ENCODE data around the gene ORAI3.
A peak's percentile ranks its signal among the peaks of the same experiment; 100 is the strongest.

Gene ORAI3

GRCh38 chr16:30947859-30948666 lies 805 bp upstream of the ORAI3 start:
- Histone ChIP-seq H3K4me3 (ENCODE audit: low read depth in 1 of 2, low read length in 2 of 2) (peak overlapping the region; percentile 79 to 95), H3K4me1 (ENCODE audit: control insufficient read depth in 1 of 2, insufficient read depth in 2 of 2, low read length in 2 of 2) (peaks cover 23 to 26% of the 10 kb centered on the region in 2 donors), H3K27me3 (ENCODE audit: control insufficient read depth in 1 of 2, insufficient read depth in 2 of 2, low read length in 2 of 2) (no peaks in the 10 kb centered on the region), H3K9me3 (ENCODE audit: control insufficient read depth in 1 of 2, low read length in 2 of 2) (no peaks in the 10 kb centered on the region), H3K27ac (ENCODE audit: low read depth, low read length) (peak overlapping the region; percentile 56), H3K36me3 (ENCODE audit: control insufficient read depth in 1 of 2, insufficient read depth in 2 of 2, low read length in 2 of 2) (peaks cover 2 to 18% of the 10 kb centered on the region in 2 donors), H3K9ac (ENCODE audit: low read depth in 1 of 2, low read length in 2 of 2) (peak overlapping the region in 1 of 2 donors; percentile 92)

DNA sequence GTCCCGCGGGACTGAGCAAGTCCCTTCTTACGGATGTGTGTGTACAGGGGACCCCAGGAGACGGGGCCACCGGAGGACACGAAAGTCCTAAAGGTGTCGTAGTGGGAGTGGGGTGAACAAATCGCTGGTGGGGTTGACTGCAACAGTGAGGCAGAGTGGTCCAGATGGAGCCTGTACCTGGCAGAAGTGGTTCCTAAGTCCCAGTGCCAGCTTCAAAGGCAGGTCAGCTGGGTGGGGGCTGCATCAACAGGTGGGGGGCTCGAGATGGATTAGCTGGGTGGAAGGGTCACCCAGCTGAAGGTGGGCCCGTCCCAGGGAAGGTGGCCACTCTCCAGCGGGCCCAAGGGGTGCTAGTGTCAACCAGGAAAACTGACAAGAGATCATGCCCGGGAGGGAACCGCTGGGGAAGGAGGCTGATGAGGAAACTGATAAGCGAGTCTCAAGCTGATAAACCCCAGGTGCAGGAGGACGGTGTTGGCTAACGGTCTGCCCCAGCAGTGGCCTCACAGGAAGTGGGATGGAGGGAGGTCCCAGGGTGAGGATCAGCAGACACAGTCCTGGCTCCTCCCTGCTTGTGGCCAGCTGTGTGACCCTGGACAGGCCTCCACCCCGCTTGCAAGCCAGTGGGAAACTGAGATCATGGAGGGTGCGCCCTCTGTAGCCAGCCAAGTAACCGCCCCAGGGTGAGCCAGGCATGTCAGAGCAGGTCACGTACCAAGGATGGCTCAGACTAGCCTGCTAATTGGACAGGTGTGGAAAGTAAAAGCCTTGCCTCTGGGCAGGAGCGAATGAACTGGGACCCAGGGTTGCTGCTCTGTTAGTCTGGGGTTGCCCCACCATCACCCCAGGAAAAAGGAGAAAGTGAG lies 1.0 kb downstream of the ORAI3 start:
- Histone ChIP-seq H3K9me3 (ENCODE audit: control insufficient read depth in 1 of 2, low read length in 2 of 2) (no peaks in the 10 kb centered on the region), H3K27me3 (ENCODE audit: control insufficient read depth in 1 of 2, insufficient read depth in 2 of 2, low read length in 2 of 2) (no peaks in the 10 kb centered on the region), H3K27ac (ENCODE audit: low read depth, low read length) (peak overlapping the region; percentile 84), H3K4me3 (ENCODE audit: low read depth in 1 of 2, low read length in 2 of 2) (peak overlapping the region; percentile 79 to 95), H3K4me1 (ENCODE audit: control insufficient read depth in 1 of 2, insufficient read depth in 2 of 2, low read length in 2 of 2) (peaks cover 32 to 41% of the 10 kb centered on the region in 2 donors), H3K36me3 (ENCODE audit: control insufficient read depth in 1 of 2, insufficient read depth in 2 of 2, low read length in 2 of 2) (peaks cover 0 to 10% of the 10 kb centered on the region in 2 donors), H3K9ac (ENCODE audit: low read depth in 1 of 2, low read length in 2 of 2) (peak overlapping the region; percentile 76 to 92)

DNA sequence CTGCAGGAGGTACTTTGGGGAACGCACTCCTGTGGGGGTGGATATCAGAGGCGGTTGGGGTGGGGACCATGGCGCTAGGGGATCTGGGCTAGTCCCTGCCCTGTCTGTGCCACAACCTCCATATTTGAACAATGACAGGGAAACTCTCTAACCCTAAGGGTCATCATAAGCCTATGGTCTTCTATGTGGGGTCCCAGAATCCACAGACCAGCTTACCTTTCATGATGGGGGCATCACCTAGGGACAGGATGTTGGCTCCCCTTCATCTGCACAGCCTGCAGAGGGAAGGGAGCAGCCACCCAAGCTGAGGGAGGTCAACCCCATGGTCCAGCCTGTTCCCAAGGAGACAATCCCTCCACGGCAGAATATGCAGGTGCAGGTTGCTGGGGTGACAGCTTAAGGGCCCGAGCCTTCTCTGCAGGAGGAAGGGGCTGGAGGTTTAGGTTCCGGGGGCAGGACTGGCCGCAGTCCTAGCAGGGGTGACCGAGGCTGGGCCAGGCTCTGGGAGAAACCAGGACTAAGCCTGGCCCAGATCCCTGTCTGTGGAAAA lies 1.7 kb downstream of the ORAI3 start:
- Histone ChIP-seq H3K9me3 (ENCODE audit: control insufficient read depth in 1 of 2, low read length in 2 of 2) (no peaks in the 10 kb centered on the region), H3K4me3 (ENCODE audit: low read depth in 1 of 2, low read length in 2 of 2) (peak overlapping the region; percentile 79 to 95), H3K27me3 (ENCODE audit: control insufficient read depth in 1 of 2, insufficient read depth in 2 of 2, low read length in 2 of 2) (no peaks in the 10 kb centered on the region), H3K9ac (ENCODE audit: low read depth in 1 of 2, low read length in 2 of 2) (peak overlapping the region; percentile 76 to 92), H3K4me1 (ENCODE audit: control insufficient read depth in 1 of 2, insufficient read depth in 2 of 2, low read length in 2 of 2) (peaks cover 32 to 42% of the 10 kb centered on the region in 2 donors), H3K36me3 (ENCODE audit: control insufficient read depth in 1 of 2, insufficient read depth in 2 of 2, low read length in 2 of 2) (peaks cover 0 to 10% of the 10 kb centered on the region in 2 donors), H3K27ac (ENCODE audit: low read depth, low read length) (no peak overlapping the region)

DNA sequence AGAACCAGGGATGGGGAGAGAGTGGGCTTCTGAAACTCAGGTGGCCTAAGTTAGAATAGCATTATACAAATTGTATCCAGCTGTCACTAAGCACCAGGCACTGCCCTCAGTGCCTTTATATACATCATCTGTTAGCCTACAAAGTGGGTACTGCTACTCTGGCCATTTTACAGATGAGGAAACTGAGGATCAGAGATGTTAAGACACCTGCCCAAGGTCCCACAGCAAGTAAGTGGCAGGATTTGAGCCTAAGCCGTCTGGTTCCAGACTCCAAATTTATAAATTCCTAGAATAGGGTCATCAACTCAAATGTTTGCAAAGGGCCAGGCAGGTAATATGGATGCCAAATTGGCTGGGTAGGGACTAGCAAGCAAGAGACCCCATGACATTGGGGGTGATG lies 2.3 kb downstream of the ORAI3 start:
- Histone ChIP-seq H3K27me3 (ENCODE audit: control insufficient read depth in 1 of 2, insufficient read depth in 2 of 2, low read length in 2 of 2) (no peaks in the 10 kb centered on the region), H3K36me3 (ENCODE audit: control insufficient read depth in 1 of 2, insufficient read depth in 2 of 2, low read length in 2 of 2) (peaks cover 0 to 10% of the 10 kb centered on the region in 2 donors), H3K9ac (ENCODE audit: low read depth in 1 of 2, low read length in 2 of 2) (no peak overlapping the region), H3K9me3 (ENCODE audit: control insufficient read depth in 1 of 2, low read length in 2 of 2) (no peaks in the 10 kb centered on the region), H3K27ac (ENCODE audit: low read depth, low read length) (no peak overlapping the region), H3K4me1 (ENCODE audit: control insufficient read depth in 1 of 2, insufficient read depth in 2 of 2, low read length in 2 of 2) (peaks cover 32 to 42% of the 10 kb centered on the region in 2 donors), H3K4me3 (ENCODE audit: low read depth in 1 of 2, low read length in 2 of 2) (no peak overlapping the region)

DNA sequence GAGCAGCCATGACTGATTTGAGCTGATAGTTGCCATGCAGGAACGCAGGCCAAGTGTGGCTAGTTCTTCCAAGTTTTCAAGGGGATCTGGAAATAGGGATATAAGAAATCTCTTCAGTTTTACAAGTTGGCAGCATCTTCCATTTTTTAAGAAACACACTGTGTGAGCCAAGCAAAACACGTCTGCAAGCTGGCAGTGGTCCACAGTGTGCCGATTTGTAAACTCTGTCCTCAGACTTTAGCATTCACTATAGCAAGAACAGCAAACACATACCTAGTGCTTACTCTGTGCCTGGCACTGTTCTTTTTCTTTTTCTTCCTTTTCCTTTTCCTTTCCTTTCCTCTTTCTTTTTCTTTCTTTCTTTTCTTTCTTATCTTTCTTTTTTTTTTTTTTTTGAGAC lies 2.9 kb downstream of the ORAI3 start:
- peaks cover 0 to 7% of the 10 kb centered on the region in 2 donors for H3K36me3 ChIP-seq (ENCODE audit: control insufficient read depth in 1 of 2, insufficient read depth in 2 of 2, low read length in 2 of 2)
- H3K27me3 ChIP-seq (ENCODE audit: control insufficient read depth in 1 of 2, insufficient read depth in 2 of 2, low read length in 2 of 2): no peaks in the 10 kb centered on the region
- H3K9me3 ChIP-seq (ENCODE audit: control insufficient read depth in 1 of 2, low read length in 2 of 2): no peaks in the 10 kb centered on the region
- no peak overlapping the region for H3K9ac ChIP-seq (ENCODE audit: low read depth in 1 of 2, low read length in 2 of 2)
- H3K4me1 ChIP-seq (ENCODE audit: control insufficient read depth in 1 of 2, insufficient read depth in 2 of 2, low read length in 2 of 2): peaks cover 37 to 47% of the 10 kb centered on the region in 2 donors
- no peak overlapping the region for H3K4me3 ChIP-seq (ENCODE audit: low read depth in 1 of 2, low read length in 2 of 2)
- H3K27ac ChIP-seq (ENCODE audit: low read depth, low read length): no peak overlapping the region

GRCh38 chr16:30953111-30953510 lies 4.2 kb downstream of the ORAI3 start:
- Histone ChIP-seq H3K27me3 (ENCODE audit: control insufficient read depth in 1 of 2, insufficient read depth in 2 of 2, low read length in 2 of 2) (no peaks in the 10 kb centered on the region), H3K4me1 (ENCODE audit: control insufficient read depth in 1 of 2, insufficient read depth in 2 of 2, low read length in 2 of 2) (peaks cover 38 to 48% of the 10 kb centered on the region in 2 donors), H3K4me3 (ENCODE audit: low read depth in 1 of 2, low read length in 2 of 2) (no peak overlapping the region), H3K27ac (ENCODE audit: low read depth, low read length) (no peak overlapping the region), H3K36me3 (ENCODE audit: control insufficient read depth in 1 of 2, insufficient read depth in 2 of 2, low read length in 2 of 2) (peaks cover 0 to 4% of the 10 kb centered on the region in 2 donors), H3K9ac (ENCODE audit: low read depth in 1 of 2, low read length in 2 of 2) (no peak overlapping the region), H3K9me3 (ENCODE audit: control insufficient read depth in 1 of 2, low read length in 2 of 2) (no peaks in the 10 kb centered on the region)

GRCh38 chr16:30953511-30954124 lies 4.8 kb downstream of the ORAI3 start:
- Histone ChIP-seq H3K9me3 (ENCODE audit: control insufficient read depth in 1 of 2, low read length in 2 of 2) (no peaks in the 10 kb centered on the region), H3K9ac (ENCODE audit: low read depth in 1 of 2, low read length in 2 of 2) (no peak overlapping the region), H3K36me3 (ENCODE audit: control insufficient read depth in 1 of 2, insufficient read depth in 2 of 2, low read length in 2 of 2) (peaks cover 0 to 4% of the 10 kb centered on the region in 2 donors), H3K4me3 (ENCODE audit: low read depth in 1 of 2, low read length in 2 of 2) (no peak overlapping the region), H3K27ac (ENCODE audit: low read depth, low read length) (no peak overlapping the region), H3K4me1 (ENCODE audit: control insufficient read depth in 1 of 2, insufficient read depth in 2 of 2, low read length in 2 of 2) (peaks cover 41 to 50% of the 10 kb centered on the region in 2 donors), H3K27me3 (ENCODE audit: control insufficient read depth in 1 of 2, insufficient read depth in 2 of 2, low read length in 2 of 2) (no peaks in the 10 kb centered on the region)

DNA sequence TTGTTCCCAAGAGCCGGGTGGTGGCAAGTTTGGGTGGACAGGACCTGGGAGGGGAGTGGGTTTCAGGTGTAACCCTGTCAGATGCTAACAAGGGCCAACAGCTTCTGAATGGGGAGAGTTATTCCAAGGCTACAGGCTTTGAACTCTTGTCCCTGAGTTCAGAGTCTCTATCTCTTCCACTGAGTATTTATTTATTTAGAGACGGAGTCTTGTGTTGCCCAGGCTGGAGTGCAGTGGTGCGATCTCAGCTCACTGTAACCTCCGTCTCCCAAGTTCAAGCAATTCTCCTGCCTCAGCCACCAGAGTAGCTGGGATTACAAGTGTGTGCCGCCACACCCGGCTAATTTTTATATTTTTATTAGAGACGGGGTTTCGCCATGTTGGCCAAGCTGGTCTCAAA lies 6.1 kb downstream of the ORAI3 start:
- Histone ChIP-seq H3K9me3 (ENCODE audit: control insufficient read depth in 1 of 2, low read length in 2 of 2) (no peaks in the 10 kb centered on the region), H3K36me3 (ENCODE audit: control insufficient read depth in 1 of 2, insufficient read depth in 2 of 2, low read length in 2 of 2) (peaks cover 1 to 16% of the 10 kb centered on the region in 2 donors), H3K4me1 (ENCODE audit: control insufficient read depth in 1 of 2, insufficient read depth in 2 of 2, low read length in 2 of 2) (peaks cover 45 to 49% of the 10 kb centered on the region in 2 donors), H3K4me3 (ENCODE audit: low read depth in 1 of 2, low read length in 2 of 2) (no peak overlapping the region), H3K27me3 (ENCODE audit: control insufficient read depth in 1 of 2, insufficient read depth in 2 of 2, low read length in 2 of 2) (no peaks in the 10 kb centered on the region), H3K9ac (ENCODE audit: low read depth in 1 of 2, low read length in 2 of 2) (no peak overlapping the region), H3K27ac (ENCODE audit: low read depth, low read length) (no peak overlapping the region)

- Histone ChIP-seq H3K36me3 (ENCODE audit: control insufficient read depth in 1 of 2, insufficient read depth in 2 of 2, low read length in 2 of 2) (peaks cover 12 to 33% of the 10 kb centered on the region in 2 donors), H3K27me3 (ENCODE audit: control insufficient read depth in 1 of 2, insufficient read depth in 2 of 2, low read length in 2 of 2) (no peaks in the 10 kb centered on the region), H3K4me3 (ENCODE audit: low read depth in 1 of 2, low read length in 2 of 2) (peak overlapping the region; percentile 93 to 94), H3K9me3 (ENCODE audit: control insufficient read depth in 1 of 2, low read length in 2 of 2) (no peaks in the 10 kb centered on the region), H3K9ac (ENCODE audit: low read depth in 1 of 2, low read length in 2 of 2) (peak overlapping the region; percentile 71 to 86), H3K27ac (ENCODE audit: low read depth, low read length) (peak overlapping the region; percentile 95), H3K4me1 (ENCODE audit: control insufficient read depth in 1 of 2, insufficient read depth in 2 of 2, low read length in 2 of 2) (peaks cover 29 to 33% of the 10 kb centered on the region in 2 donors)
Measured at GRCh38 chr16:30956601-30957455, 8.0 kb downstream of the ORAI3 start.
